ENCODE measurements around the gene AKAP8.

DNA sequence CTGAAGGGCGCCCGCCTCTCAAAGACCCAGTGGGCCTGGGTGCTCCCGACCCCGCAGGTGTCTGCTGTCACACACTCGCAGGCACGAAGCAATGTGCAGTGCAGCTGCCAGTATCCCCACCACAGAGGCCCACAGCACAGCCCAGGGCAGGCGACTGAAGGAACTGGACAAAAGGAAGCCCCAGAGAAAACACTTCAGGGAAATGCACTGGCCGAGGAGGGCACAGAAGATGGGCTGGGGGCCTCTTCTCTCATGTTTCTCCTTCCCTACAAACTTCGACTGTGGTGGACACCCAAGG is 10.0 kb downstream of the AKAP8 start:
- no peak for TF ChIP-seq ATF3 (IDR thresholded peaks at IDR 0.05)
- TF ChIP-seq FOXA1 (IDR thresholded peaks at IDR 0.05): no peak
- TF ChIP-seq CTCF (IDR thresholded peaks at IDR 0.05; ENCODE audit: low read depth, low read length, missing input control): no peak
- no peak for TF ChIP-seq REST (IDR thresholded peaks at IDR 0.05)

All from liver (tissue), 3 donors.